HepG2 (cell line): ENCODE data around the gene PRSS3. TPM values are rescaled to one million over a fixed set of nuclear protein-coding genes. Genes with fewer than 3 reads are reported as not detected.

Experiments used
- BHLHE40 ChIP-seq: IDR thresholded peaks from 2 replicates; pipeline ENCODE4 v1.6.1; 2011; ENCODE audit warnings: low read length, improper control_type of control experiment
- DZIP1 ChIP-seq: sonication (generic); formaldehyde crosslinking; IDR thresholded peaks from 2 replicates; pipeline ENCODE4 v1.5.0; 2020; ENCODE audit warnings: mild to moderate bottlenecking, missing genetic modification reagents
- FOXJ3 ChIP-seq: sonication (generic); formaldehyde crosslinking; IDR thresholded peaks from 2 replicates; pipeline ENCODE4 v1.4.0; 2020; ENCODE audit warnings: missing genetic modification reagents, mild to moderate bottlenecking, borderline replicate concordance
- HNRNPH1 ChIP-seq: fragments of 200-400 bp; formaldehyde crosslinking; optimal IDR thresholded peaks from 2 replicates; pipeline ENCODE3; 2017; ENCODE audit warnings: mild to moderate bottlenecking, low read depth, low read length
- KDM1A ChIP-seq: IDR thresholded peaks from 2 replicates; pipeline ENCODE4 v1.6.1; 2016; ENCODE audit warnings: missing compliant biosample characterization
- MLXIP ChIP-seq: sonication (generic); formaldehyde crosslinking; IDR thresholded peaks from 2 replicates; pipeline ENCODE4 v1.9.0; 2021; ENCODE audit warnings: missing genetic modification reagents, borderline replicate concordance
- MYC ChIP-seq: sonication (generic); formaldehyde crosslinking; IDR thresholded peaks from 2 replicates; pipeline ENCODE4 v1.9.0; 2021; ENCODE audit warnings: missing genetic modification reagents, borderline replicate concordance
- RAD51 ChIP-seq: fragments of 450-650 bp; IDR thresholded peaks from 2 replicates; pipeline ENCODE4 v1.6.1; 2016; ENCODE audit warnings: borderline replicate concordance
- REXO4 ChIP-seq: sonication (generic); formaldehyde crosslinking; IDR thresholded peaks from 2 replicates; pipeline ENCODE4 v1.8.0; 2022; ENCODE audit warnings: missing genetic modification reagents, mild to moderate bottlenecking, borderline replicate concordance
- RFX1 ChIP-seq: fragments of 450-650 bp; IDR thresholded peaks from 2 replicates; pipeline ENCODE4 v1.6.1; 2017
- SUZ12 ChIP-seq: fragments of 150-350 bp; IDR thresholded peaks from 2 replicates; pipeline ENCODE4 v1.6.1; 2014; ENCODE audit warnings: low read depth, low read length
- TCF7L2 ChIP-seq: IDR thresholded peaks from 2 replicates; pipeline ENCODE4 v1.6.1; 2011; ENCODE audit warnings: mild to moderate bottlenecking, low read depth, low read length, moderate library complexity
- ZC3H13 ChIP-seq: sonication (generic); formaldehyde crosslinking; IDR thresholded peaks from 2 replicates; pipeline ENCODE4 v1.8.1; 2023; ENCODE audit warnings: mild to moderate bottlenecking, missing genetic modification reagents, moderate library complexity
- ZKSCAN1 ChIP-seq: fragments of 150-350 bp; IDR thresholded peaks from 2 replicates; pipeline ENCODE4 v1.6.1; 2014; ENCODE audit warnings: low read length
- ZNF225 ChIP-seq: sonication (generic); formaldehyde crosslinking; IDR thresholded peaks from 2 replicates; pipeline ENCODE4 v1.4.0; 2020; ENCODE audit warnings: mild to moderate bottlenecking, missing genetic modification reagents
- ZNF329 ChIP-seq: sonication (generic); formaldehyde crosslinking; IDR thresholded peaks from 2 replicates; pipeline ENCODE4 v1.9.0; 2021; ENCODE audit warnings: low read depth, mild to moderate bottlenecking, missing genetic modification reagents
- ZNF501 ChIP-seq: sonication (generic); formaldehyde crosslinking; IDR thresholded peaks from 2 replicates; pipeline ENCODE4 v1.5.1; 2020; ENCODE audit warnings: mild to moderate bottlenecking, moderate library complexity, missing genetic modification reagents
- ZNF577 ChIP-seq: sonication (generic); formaldehyde crosslinking; IDR thresholded peaks from 2 replicates; pipeline ENCODE4 v1.4.0; 2020; ENCODE audit warnings: mild to moderate bottlenecking, low read depth, missing genetic modification reagents, borderline replicate concordance
- ZNF749 ChIP-seq: sonication (generic); formaldehyde crosslinking; IDR thresholded peaks from 2 replicates; pipeline ENCODE4 v1.8.0; 2022; ENCODE audit warnings: mild to moderate bottlenecking, missing genetic modification reagents, moderate library complexity, borderline replicate concordance
- ZNF772 ChIP-seq: sonication (generic); formaldehyde crosslinking; IDR thresholded peaks from 2 replicates; pipeline ENCODE4 v1.5.0; 2020; ENCODE audit warnings: mild to moderate bottlenecking, missing genetic modification reagents
- ZNF841 ChIP-seq: sonication (generic); formaldehyde crosslinking; IDR thresholded peaks from 2 replicates; pipeline ENCODE4 v1.8.1; 2023; ENCODE audit warnings: missing genetic modification reagents, borderline replicate concordance
- polyA plus RNA-seq, 8 experiments: library from polyadenylated mRNA; depleted of rRNA in 3 of 8; stranded (reverse) in 7 of 8; unstranded in 1 of 8; fragments of >200 nt; fragmentation: Illumina TruSeq in 4 of 8; extraction: Trizol in 4 of 8; gene quantifications; 2 replicates each; pipeline versions ENCODE4 v1.2.1 to v1.2.3, GENCODE V29; 2011 to 2016; ENCODE audit warnings: low read depth in 4 of 8, missing spikeins in 1 of 8, mixed read lengths in 1 of 8; ENCODE audit not compliant: insufficient read depth in 1 of 8
- total RNA-seq, 5 experiments: library from RNA; depleted of rRNA; stranded (reverse); fragments of >200 nt; fragmentation: Illumina TruSeq; extraction: Trizol; gene quantifications; 2 replicates each; pipeline ENCODE4 v1.2.3, GENCODE V29; 2016; ENCODE audit warnings: low read depth in 1 of 5
- TF ChIP-seq, protein P1 (sequence below): sonication (generic); formaldehyde crosslinking; IDR thresholded peaks from 2 replicates; pipeline ENCODE4 v1.8.0; 2022; ENCODE audit warnings: missing genetic modification reagents, mild to moderate bottlenecking, moderate library complexity, borderline replicate concordance

The PRSS3 gene
- total and polyA plus RNA-seq, 2 of the 13 experiments (the other 11 are each of a cell fraction or from before 2014, with no cell fraction given), result not detected

GRCh38 chr9:33816327-33817252 lies 21.2 kb downstream of the PRSS3 start, which contains the start of gene UBE2R2 (continued):
- TF ChIP-seq, protein P1, sequence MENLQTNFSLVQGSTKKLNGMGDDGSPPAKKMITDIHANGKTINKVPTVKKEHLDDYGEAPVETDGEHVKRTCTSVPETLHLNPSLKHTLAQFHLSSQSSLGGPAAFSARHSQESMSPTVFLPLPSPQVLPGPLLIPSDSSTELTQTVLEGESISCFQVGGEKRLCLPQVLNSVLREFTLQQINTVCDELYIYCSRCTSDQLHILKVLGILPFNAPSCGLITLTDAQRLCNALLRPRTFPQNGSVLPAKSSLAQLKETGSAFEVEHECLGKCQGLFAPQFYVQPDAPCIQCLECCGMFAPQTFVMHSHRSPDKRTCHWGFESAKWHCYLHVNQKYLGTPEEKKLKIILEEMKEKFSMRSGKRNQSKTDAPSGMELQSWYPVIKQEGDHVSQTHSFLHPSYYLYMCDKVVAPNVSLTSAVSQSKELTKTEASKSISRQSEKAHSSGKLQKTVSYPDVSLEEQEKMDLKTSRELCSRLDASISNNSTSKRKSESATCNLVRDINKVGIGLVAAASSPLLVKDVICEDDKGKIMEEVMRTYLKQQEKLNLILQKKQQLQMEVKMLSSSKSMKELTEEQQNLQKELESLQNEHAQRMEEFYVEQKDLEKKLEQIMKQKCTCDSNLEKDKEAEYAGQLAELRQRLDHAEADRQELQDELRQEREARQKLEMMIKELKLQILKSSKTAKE (CRISPR knock-in tag), result no peak
- TF ChIP-seq MYC (CRISPR knock-in tag), result peak; percentile 87
- TF ChIP-seq ZNF841 (CRISPR knock-in tag), result no peak
- no peak; the same call in 1 of the 2 replicates for TF ChIP-seq REXO4
- no peak for TF ChIP-seq KDM1A (CRISPR knock-in tag)
- TF ChIP-seq RFX1, result no peak
- peak; percentile 87 for TF ChIP-seq BHLHE40
- peak; percentile 64; the same call in 1 of the 2 replicates for TF ChIP-seq ZNF749 (CRISPR knock-in tag)
- TF ChIP-seq SUZ12, result no peak
- TF ChIP-seq ZC3H13 (CRISPR knock-in tag), result peak; percentile 65; the same call in 1 of the 2 replicates
- TF ChIP-seq ZNF225 (CRISPR knock-in tag), result no peak
- TF ChIP-seq MLXIP (CRISPR knock-in tag), result no peak
- TF ChIP-seq ZNF501 (CRISPR knock-in tag), result peak; percentile 49; the same call in 1 of the 2 replicates
- TF ChIP-seq RAD51, result no peak
- TF ChIP-seq ZNF329, result 0 out of 2 replicates have a peak, but pooled peaks have one; percentile 60
- no peak for TF ChIP-seq HNRNPH1
- no peak for TF ChIP-seq ZKSCAN1
- TF ChIP-seq ZNF577 (CRISPR knock-in tag), result no peak
- peak; percentile 86 for TF ChIP-seq DZIP1 (CRISPR knock-in tag)
- no peak for TF ChIP-seq TCF7L2
- TF ChIP-seq FOXJ3 (CRISPR knock-in tag), result peak; percentile 56; the same call in 1 of the 2 replicates
- TF ChIP-seq ZNF772, result peak; percentile 88
